Endodermal cell (in vitro differentiated cells): ENCODE results near the gene RNF43. TPM values are rescaled to one million over a fixed set of nuclear protein-coding genes. Genes with fewer than 3 reads are reported as not detected.

Experiments used
- DNase-seq: peaks from one replicate; pipeline ENCODE4 v3.0.0-alpha.2; 2017
- H3K27ac ChIP-seq: 2 replicates; pipeline ENCODE4 v1.5.1; 2013; ENCODE audit warnings: mild to moderate bottlenecking, low read depth, low read length, moderate library complexity
- H3K27me3 ChIP-seq: 2 replicates; pipeline ENCODE4 v1.6.1; 2013; ENCODE audit warnings: mild to moderate bottlenecking, low read length, moderate library complexity; ENCODE audit not compliant: insufficient read depth, control insufficient read depth, poor library complexity, severe bottlenecking
- H3K36me3 ChIP-seq: 2 replicates; pipeline ENCODE4 v1.7.0; 2013; ENCODE audit warnings: mild to moderate bottlenecking, low read length, moderate library complexity; ENCODE audit not compliant: control insufficient read depth, insufficient read depth
- H3K4me1 ChIP-seq: one replicate; pipeline ENCODE4 v1.7.0; 2013; ENCODE audit warnings: low read length; ENCODE audit not compliant: control insufficient read depth, insufficient read depth
- H3K4me3 ChIP-seq: 2 replicates; pipeline ENCODE4 v1.5.1; 2013; ENCODE audit warnings: mild to moderate bottlenecking, low read length, moderate library complexity
- H3K9ac ChIP-seq: 2 replicates; pipeline ENCODE4 v1.6.1; 2013; ENCODE audit warnings: mild to moderate bottlenecking, low read length, moderate library complexity; ENCODE audit not compliant: poor library complexity, severe bottlenecking; ENCODE audit errors: extremely low read depth
- H3K9me3 ChIP-seq: 2 replicates; pipeline ENCODE4 v1.6.1; 2013; ENCODE audit warnings: mild to moderate bottlenecking, low read length, moderate library complexity; ENCODE audit not compliant: control insufficient read depth
- H3K27ac Mint-ChIP-seq: 2 replicates; pipeline ENCODE4 v1.8.0; 2020; ENCODE audit warnings: mixed read lengths
- H3K27me3 Mint-ChIP-seq: 2 replicates; pipeline ENCODE4 v1.8.0; 2021; ENCODE audit warnings: mild to moderate bottlenecking, mixed read lengths; ENCODE audit not compliant: insufficient read depth
- H3K36me3 Mint-ChIP-seq: 2 replicates; pipeline ENCODE4 v1.8.0; 2020; ENCODE audit warnings: low read depth, mixed read lengths
- H3K4me1 Mint-ChIP-seq: 2 replicates; pipeline ENCODE4 v1.8.0; 2020; ENCODE audit warnings: mixed read lengths
- H3K4me3 Mint-ChIP-seq: 2 replicates; pipeline ENCODE4 v1.8.0; 2020; ENCODE audit warnings: mild to moderate bottlenecking, moderate library complexity, mixed read lengths
- H3K9me3 Mint-ChIP-seq: 2 replicates; pipeline ENCODE4 v1.8.0; 2020; ENCODE audit warnings: mild to moderate bottlenecking, mixed read lengths
- WGBS, 2 experiments: methylation state at CpG; one replicate each; pipeline versions ENCODE4 v1.1.5 to v1.1.7; 2013; ENCODE audit warnings: missing lambda C conversion rate in 2 of 2, mixed read lengths in 1 of 2; ENCODE audit not compliant: insufficient coverage in 1 of 2, insufficient read length in 1 of 2; 5-methylcytosine and 5-hydroxymethylcytosine counted together
- total RNA-seq, 2 donors: library from RNA; stranded (reverse); fragmentation: NEBNext Ultra II Directional in 1 of 2; extraction: Animal tissue kit (Norgen Biotek cat#: 25700) in 1 of 2; gene quantifications; 2 replicates in 1 of 2; 3 replicates in 1 of 2; pipeline ENCODE4 v1.2.1, GENCODE V29; 2021
- TF ChIP-seq, protein P1 (sequence below): fragments of 200-600 bp; sonication (generic); conservative IDR thresholded peaks from 2 replicates; pipeline ENCODE4 v1.5.0; 2021; ENCODE audit warnings: antibody characterized with exemption, mild to moderate bottlenecking

Gene RNF43
- total RNA-seq, 2 donors from 2014 or later = 3.2 to 4.1 TPM

DNA sequence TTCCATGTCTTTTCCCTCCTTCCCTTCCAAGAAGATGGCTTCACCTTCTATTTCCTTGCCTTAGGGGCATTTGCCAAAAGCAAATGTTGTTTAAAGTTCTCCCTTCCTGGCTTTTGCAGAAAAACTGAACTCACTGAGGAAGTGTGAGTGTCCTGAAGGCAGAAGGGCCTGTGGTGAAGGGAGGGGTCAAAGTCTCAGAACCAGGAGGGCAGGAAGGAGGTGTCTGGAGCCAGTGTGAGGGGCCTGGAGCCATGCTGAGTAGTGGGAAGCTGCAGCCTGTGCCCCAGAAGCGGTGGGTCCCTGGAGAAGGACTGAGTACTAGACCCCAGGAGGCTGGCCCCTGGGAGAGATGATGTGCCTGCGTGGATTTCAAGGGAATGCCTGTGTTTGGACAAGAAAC is 41.5 kb downstream of the RNF43 start:
- WGBS, 2 experiments = 71 to 76% methylated on average over 2 of the region's 2 CpGs
- Mint-ChIP-seq H3K27me3 (no peaks in the 10 kb centered on the region), H3K9me3 (no peaks in the 10 kb centered on the region), H3K27ac (peak overlapping the region; percentile 23), H3K4me1 (peaks cover 12% of the 10 kb centered on the region), H3K36me3 (no peaks in the 10 kb centered on the region), H3K4me3 (no peak overlapping the region)
- Histone ChIP-seq H3K36me3 (no peaks in the 10 kb centered on the region), H3K9ac (no peak overlapping the region), H3K9me3 (no peaks in the 10 kb centered on the region), H3K4me3 (no peak overlapping the region), H3K27ac (no peak overlapping the region), H3K4me1 (no peaks in the 10 kb centered on the region), H3K27me3 (no peaks in the 10 kb centered on the region)
- peak; percentile 71 for DNase-seq
- TF ChIP-seq, protein P1, sequence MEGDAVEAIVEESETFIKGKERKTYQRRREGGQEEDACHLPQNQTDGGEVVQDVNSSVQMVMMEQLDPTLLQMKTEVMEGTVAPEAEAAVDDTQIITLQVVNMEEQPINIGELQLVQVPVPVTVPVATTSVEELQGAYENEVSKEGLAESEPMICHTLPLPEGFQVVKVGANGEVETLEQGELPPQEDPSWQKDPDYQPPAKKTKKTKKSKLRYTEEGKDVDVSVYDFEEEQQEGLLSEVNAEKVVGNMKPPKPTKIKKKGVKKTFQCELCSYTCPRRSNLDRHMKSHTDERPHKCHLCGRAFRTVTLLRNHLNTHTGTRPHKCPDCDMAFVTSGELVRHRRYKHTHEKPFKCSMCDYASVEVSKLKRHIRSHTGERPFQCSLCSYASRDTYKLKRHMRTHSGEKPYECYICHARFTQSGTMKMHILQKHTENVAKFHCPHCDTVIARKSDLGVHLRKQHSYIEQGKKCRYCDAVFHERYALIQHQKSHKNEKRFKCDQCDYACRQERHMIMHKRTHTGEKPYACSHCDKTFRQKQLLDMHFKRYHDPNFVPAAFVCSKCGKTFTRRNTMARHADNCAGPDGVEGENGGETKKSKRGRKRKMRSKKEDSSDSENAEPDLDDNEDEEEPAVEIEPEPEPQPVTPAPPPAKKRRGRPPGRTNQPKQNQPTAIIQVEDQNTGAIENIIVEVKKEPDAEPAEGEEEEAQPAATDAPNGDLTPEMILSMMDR = no peak

DNA sequence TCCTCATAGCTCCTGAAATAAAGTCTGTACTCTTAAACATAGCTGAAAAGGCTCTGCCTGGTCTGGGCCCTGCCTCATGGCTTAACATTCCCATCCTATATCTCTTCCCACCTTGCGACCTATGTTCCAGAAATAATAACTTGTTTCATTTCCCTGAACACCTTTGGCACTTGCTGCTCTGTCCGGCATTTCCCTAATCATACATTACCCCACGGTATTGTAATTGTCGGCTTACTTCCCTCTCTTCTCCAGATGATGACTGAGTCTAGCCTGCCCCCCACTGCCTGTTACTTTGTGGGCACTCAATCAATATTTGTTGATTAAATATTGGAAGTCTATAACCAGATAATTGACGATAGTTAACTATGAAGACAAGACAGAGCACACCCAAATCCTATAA is 42.1 kb downstream of the RNF43 start:
- Histone ChIP-seq H3K9ac (no peak overlapping the region), H3K9me3 (no peaks in the 10 kb centered on the region), H3K4me1 (no peaks in the 10 kb centered on the region), H3K36me3 (no peaks in the 10 kb centered on the region), H3K27ac (no peak overlapping the region), H3K27me3 (no peaks in the 10 kb centered on the region), H3K4me3 (no peak overlapping the region)
- Mint-ChIP-seq H3K4me1 (peaks cover 12% of the 10 kb centered on the region), H3K9me3 (no peaks in the 10 kb centered on the region), H3K4me3 (no peak overlapping the region), H3K27me3 (no peaks in the 10 kb centered on the region), H3K27ac (no peak overlapping the region), H3K36me3 (no peaks in the 10 kb centered on the region)
- 89 to 92% methylated on average over 4 to 5 of the region's 5 CpGs for WGBS, 2 experiments
- TF ChIP-seq, protein P1 = no peak
- peak; percentile 26 for DNase-seq

DNA sequence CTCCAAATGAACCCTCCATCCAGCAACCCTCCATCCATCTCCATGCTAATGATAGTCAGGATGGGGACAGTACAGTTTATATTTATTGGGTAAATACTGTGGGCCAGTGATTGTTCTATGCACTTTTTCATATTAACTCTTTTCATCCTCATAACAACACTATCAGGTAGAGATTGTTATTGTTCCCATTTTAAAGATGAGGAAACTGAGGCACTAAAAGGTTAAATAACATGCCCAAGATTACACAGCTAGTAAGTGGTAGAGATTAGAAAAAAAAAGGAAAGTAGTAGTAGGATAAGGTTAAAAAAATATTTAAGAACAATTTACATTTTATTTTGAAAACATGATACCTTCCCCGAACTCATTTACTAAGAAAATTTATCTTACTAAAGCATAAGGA is 43.4 kb downstream of the RNF43 start:
- Mint-ChIP-seq H3K27ac (no peak overlapping the region), H3K27me3 (no peaks in the 10 kb centered on the region), H3K9me3 (no peaks in the 10 kb centered on the region), H3K36me3 (no peaks in the 10 kb centered on the region), H3K4me1 (peaks cover 12% of the 10 kb centered on the region), H3K4me3 (no peak overlapping the region)
- WGBS, 2 experiments = 85% methylated on average over 1 of the region's 1 CpG; no CpG with 5 or more reads in 1 of the 2 experiments
- Histone ChIP-seq H3K4me1 (no peaks in the 10 kb centered on the region), H3K9ac (no peak overlapping the region), H3K9me3 (no peaks in the 10 kb centered on the region), H3K36me3 (no peaks in the 10 kb centered on the region), H3K4me3 (no peak overlapping the region), H3K27me3 (no peaks in the 10 kb centered on the region), H3K27ac (no peak overlapping the region)
- TF ChIP-seq, protein P1 = no peak
- no peak for DNase-seq
